Neural crest cell (in vitro differentiated cells): ENCODE results near the gene TBL3. TPM values are rescaled to one million over a fixed set of nuclear protein-coding genes. Genes with fewer than 3 reads are reported as not detected.

ENCODE experiments used
- DNase-seq: peaks from one replicate; pipeline ENCODE4 v3.0.0; 2021; ENCODE audit warnings: low read depth, mixed read lengths, low spot score
- H3K27ac Mint-ChIP-seq: one replicate; pipeline ENCODE4 v1.8.0; 2021; ENCODE audit warnings: mild to moderate bottlenecking, mixed read lengths; ENCODE audit not compliant: unreplicated experiment
- H3K27me3 Mint-ChIP-seq: 2 replicates; pipeline ENCODE4 v1.8.0; 2021; ENCODE audit warnings: low read depth, mild to moderate bottlenecking, mixed read lengths
- H3K36me3 Mint-ChIP-seq: 2 replicates; pipeline ENCODE4 v1.8.0; 2021; ENCODE audit warnings: low read depth, mild to moderate bottlenecking, mixed read lengths
- H3K4me1 Mint-ChIP-seq: 2 replicates; pipeline ENCODE4 v1.8.0; 2021; ENCODE audit warnings: mixed read lengths
- H3K4me3 Mint-ChIP-seq: one replicate; pipeline ENCODE4 v1.8.0; 2021; ENCODE audit warnings: mild to moderate bottlenecking, mixed read lengths
- H3K9me3 Mint-ChIP-seq: 2 replicates; pipeline ENCODE4 v1.8.0; 2021; ENCODE audit warnings: mixed read lengths
- CTCF ChIP-seq: fragments of 200-600 bp; sonication (generic); conservative IDR thresholded peaks from 2 replicates; pipeline ENCODE4 v1.5.0; 2021; ENCODE audit warnings: antibody characterized with exemption, mild to moderate bottlenecking
- total RNA-seq: library from RNA; stranded (reverse); gene quantifications from 2 replicates; pipeline ENCODE4 v1.2.1, GENCODE V29; 2021

Gene TBL3
- total RNA-seq, 1 donor from 2014 or later, result 39.6 TPM

- Mint-ChIP-seq H3K27me3 (no peaks in the 10 kb centered on the region), H3K9me3 (no peaks in the 10 kb centered on the region), H3K36me3 (peaks cover 2% of the 10 kb centered on the region), H3K27ac (no peak overlapping the region), H3K4me1 (peaks cover 6% of the 10 kb centered on the region), H3K4me3 (no peak overlapping the region)
- TF ChIP-seq CTCF, result no peak
- no peak for DNase-seq
Observed at GRCh38 chr16:2002406-2003230, 30.8 kb downstream of the TBL3 start.

GRCh38 chr16:2003231-2003826 lies 31.5 kb downstream of the TBL3 start:
- Mint-ChIP-seq H3K4me1 (peaks cover 12% of the 10 kb centered on the region), H3K9me3 (no peaks in the 10 kb centered on the region), H3K27ac (no peak overlapping the region), H3K27me3 (no peaks in the 10 kb centered on the region), H3K36me3 (peaks cover under 1% of the 10 kb centered on the region), H3K4me3 (no peak overlapping the region)
- no peak for TF ChIP-seq CTCF
- no peak for DNase-seq

DNA sequence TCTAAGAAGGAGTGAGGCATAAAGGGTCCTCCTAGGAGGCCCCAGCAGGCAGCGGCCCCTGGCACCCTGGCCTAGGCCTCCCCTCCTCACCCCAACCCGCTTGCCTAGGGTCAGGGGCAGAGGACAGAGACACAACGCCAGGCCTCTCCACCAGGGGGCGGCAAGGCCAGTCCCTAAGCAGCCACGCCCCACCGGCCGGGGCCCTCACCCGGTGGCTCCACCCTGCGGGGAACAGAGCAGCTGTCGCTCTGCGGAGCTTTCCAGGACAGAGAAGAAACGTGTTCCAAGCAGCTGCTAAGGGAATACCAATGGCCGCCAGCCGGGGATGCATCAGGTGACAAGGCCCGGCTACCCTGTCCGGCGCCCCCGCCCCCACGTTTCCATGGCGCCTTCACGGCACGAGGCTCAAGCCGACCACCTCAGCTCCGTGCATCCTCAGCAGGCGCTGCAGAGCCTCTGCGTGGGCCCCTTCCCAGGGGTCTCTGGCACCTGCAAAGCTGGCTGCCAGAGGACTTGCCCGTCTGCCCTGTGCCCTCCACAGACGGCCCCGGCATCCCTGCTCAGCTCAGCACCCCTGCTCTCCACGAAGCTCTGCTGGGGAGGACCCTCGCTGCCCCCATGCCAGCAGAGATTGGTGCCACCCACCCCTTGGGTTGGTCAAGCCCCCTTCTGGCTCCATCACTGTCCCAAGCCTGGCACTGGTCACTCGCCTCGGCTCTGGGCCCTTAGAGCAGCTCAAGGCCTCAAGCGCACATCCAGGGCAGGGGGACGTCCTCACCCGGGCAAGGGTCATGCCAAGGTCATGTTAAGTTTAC lies 32.2 kb downstream of the TBL3 start:
- Mint-ChIP-seq H3K36me3 (no peaks in the 10 kb centered on the region), H3K4me3 (peak overlapping the region; percentile 72), H3K9me3 (no peaks in the 10 kb centered on the region), H3K27me3 (no peaks in the 10 kb centered on the region), H3K4me1 (peaks cover 18% of the 10 kb centered on the region), H3K27ac (no peak overlapping the region)
- peak; percentile 98 for DNase-seq
- TF ChIP-seq CTCF, result peak; percentile 97

DNA sequence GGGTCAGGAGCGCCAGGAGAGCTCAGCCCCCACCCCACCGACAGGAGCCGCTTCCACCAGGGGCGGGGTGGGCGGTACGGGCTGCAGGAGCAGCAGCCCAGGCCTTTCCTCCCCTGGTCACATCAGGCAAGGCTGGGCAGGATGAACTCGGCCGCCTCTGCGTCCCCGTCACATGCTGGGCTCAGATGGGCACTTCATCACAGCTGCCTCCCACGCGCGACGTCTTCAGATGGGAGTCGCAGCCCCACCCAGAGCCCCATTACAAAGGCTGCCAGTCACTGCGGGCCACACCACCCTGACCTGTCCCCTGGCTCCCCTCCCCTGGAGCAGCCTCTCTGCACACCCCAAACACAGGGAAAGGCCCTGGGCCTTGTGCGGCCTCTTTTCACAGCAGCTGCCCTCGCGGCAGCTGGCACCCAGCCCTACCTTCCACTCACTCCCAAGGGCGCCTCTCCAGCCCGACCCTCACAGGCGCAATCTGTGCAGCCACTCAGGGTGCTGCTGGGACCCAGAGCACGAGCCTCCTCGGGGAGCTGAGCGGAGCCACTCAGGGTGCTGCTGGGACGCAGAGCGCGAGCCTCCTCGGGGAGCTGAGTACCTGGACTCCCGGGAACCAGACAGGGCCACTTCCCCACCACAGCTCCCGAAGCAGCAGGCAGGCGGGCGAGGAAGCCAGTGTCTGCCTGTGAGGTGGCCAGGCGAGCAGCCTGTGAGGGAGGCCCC lies 33.1 kb downstream of the TBL3 start:
- H3K27me3 Mint-ChIP-seq, result no peaks in the 10 kb centered on the region
- no peaks in the 10 kb centered on the region for H3K36me3 Mint-ChIP-seq
- no peak overlapping the region for H3K27ac Mint-ChIP-seq
- TF ChIP-seq CTCF, result no peak
- H3K4me1 Mint-ChIP-seq, result peaks cover 19% of the 10 kb centered on the region
- no peak for DNase-seq
- H3K9me3 Mint-ChIP-seq, result no peaks in the 10 kb centered on the region
- peak overlapping the region; percentile 31 for H3K4me3 Mint-ChIP-seq

DNA sequence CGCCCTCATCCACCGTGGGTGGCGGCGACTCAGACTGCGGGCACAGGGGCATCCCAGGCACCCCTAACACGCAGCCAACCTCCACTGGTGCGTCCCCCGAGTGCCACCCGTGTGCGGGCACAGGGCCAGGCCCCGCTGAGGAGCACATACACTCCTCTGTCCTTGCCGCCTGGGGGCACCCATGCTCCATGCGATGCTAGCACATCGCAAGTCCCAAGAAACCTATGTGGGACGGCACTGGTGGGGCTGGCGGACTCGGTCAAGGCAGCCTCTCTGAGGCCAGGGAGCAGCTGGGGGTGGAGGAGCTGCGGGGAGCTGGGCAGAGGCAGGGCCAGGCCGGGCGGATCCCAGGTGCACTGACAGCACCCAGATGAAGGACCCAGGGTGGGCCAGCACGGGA lies 33.8 kb downstream of the TBL3 start:
- H3K9me3 Mint-ChIP-seq, result no peaks in the 10 kb centered on the region
- no peak for DNase-seq
- no peaks in the 10 kb centered on the region for H3K27me3 Mint-ChIP-seq
- TF ChIP-seq CTCF, result no peak
- H3K4me3 Mint-ChIP-seq, result peak overlapping the region; percentile 81
- H3K4me1 Mint-ChIP-seq, result peaks cover 25% of the 10 kb centered on the region
- H3K27ac Mint-ChIP-seq, result no peak overlapping the region
- no peaks in the 10 kb centered on the region for H3K36me3 Mint-ChIP-seq
